Measurements from ENCODE around the gene ABTB2. TPM values are rescaled to one million over a fixed set of nuclear protein-coding genes. Genes with fewer than 3 reads are reported as not detected.
A peak's percentile ranks its signal among the peaks of the same experiment; 100 is the strongest.

ABTB2 gene
- total and polyA plus RNA-seq, 9 of the 15 experiments (the other 6 are each of a cell fraction or from before 2014, with no cell fraction given), result 0.03 to 0.18 (median 0.12) TPM; not detected in 2

DNA sequence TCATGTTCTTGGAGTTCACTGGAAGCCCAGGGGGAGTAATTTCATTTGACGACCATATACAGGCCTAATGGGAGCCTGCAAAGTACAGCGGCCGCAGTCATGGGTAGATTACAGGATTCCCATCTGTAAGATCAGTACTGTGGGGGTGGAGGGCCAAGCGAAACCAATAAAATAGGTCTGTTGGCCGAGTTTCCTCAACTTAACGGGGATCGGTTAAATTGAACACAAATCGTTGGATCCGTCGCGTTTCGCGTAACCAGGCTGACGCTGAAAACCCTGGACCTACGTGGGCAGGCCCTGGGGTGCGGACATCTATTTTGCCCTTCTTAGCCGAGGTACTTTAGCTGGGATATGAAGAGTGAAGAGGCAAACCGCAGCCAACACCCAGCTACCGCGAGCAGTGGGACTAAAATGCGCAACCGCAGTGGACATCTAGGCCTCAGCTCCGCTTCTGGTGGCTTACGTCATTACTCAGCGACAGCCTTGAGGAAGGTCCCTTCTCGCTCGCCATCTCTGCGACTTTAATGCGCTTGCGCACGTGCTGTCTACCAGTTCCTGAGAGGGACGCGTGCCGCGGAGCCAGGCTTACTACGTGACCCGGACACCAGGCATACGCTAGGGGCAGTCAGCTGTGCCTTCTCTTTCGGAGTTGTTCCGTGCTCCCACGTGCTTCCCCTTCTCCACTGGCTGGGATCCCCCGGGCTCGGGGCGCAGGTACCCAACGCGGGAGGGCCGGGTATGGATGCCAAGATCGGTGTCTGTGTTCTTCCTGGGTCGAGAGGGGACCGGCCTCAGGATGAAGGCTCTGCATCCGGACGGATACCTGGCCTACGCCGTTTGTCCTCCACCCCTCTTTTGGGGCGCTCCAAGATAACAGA lies 252.5 kb downstream of the ABTB2 start, which contains the start of gene NAT10 (continued):
- peak; percentile 93 for TF ChIP-seq POLR2B (IDR thresholded peaks at IDR 0.05; ENCODE audit: low read depth, partially characterized antibody)
- no peak for TF ChIP-seq NR3C1 (CRISPR knock-in tag; IDR thresholded peaks at IDR 0.05)
- no peak for TF ChIP-seq ZNF12 (CRISPR knock-in tag; IDR thresholded peaks at IDR 0.05)
- no peak for TF ChIP-seq ZNF354B (CRISPR knock-in tag; IDR thresholded peaks at IDR 0.05)
- TF ChIP-seq MEIS2 (IDR thresholded peaks at IDR 0.05; ENCODE audit: partially characterized antibody), result peak; percentile 71

GRCh38 chr11:34104680-34105078 lies 253.1 kb downstream of the ABTB2 start:
- Histone ChIP-seq H3K36me3 (ENCODE audit: control insufficient read depth, insufficient read depth, low read length) (peaks cover 64% of the 10 kb centered on the region), H3K4me2 (ENCODE audit: insufficient read depth, low read length) (peak overlapping the region; percentile 97), H3K4me3 (peak overlapping the region; percentile 83), H3K27me3 (ENCODE audit: control insufficient read depth in 2 of 2, insufficient read depth in 2 of 2, low read length in 2 of 2) (no peaks in the 10 kb centered on the region), H3K9me1 (ENCODE audit: control insufficient read depth, insufficient read depth, low read length) (no peaks in the 10 kb centered on the region), H2AFZ (ENCODE audit: low read depth, low read length) (peak overlapping the region; percentile 96), H3K27ac (ENCODE audit: extremely low read depth, low read depth, low read length) (peak overlapping the region; percentile 98), H4K20me1 (replicated peaks; ENCODE audit: control insufficient read depth, insufficient read depth, low read length) (no peaks in the 10 kb centered on the region), H3K4me1 (replicated peaks in 1 of 2; ENCODE audit: control insufficient read depth in 2 of 2, insufficient read depth in 2 of 2, low read length in 2 of 2) (peaks cover 0 to 6% of the 10 kb centered on the region in 2 experiments; a peak in 3 of 5 replicates), H3K9ac (ENCODE audit: insufficient read depth in 1 of 2, low read depth in 2 of 2, low read length in 2 of 2) (peak overlapping the region; percentile 92 to 93; a peak in 3 of 4 replicates), H3K79me2 (ENCODE audit: control insufficient read depth, insufficient read depth, low read length) (peaks cover 43% of the 10 kb centered on the region), H3K9me3 (replicated peaks; ENCODE audit: control insufficient read depth, insufficient read depth, low read depth, low read length) (no peaks in the 10 kb centered on the region)
- WGBS (ENCODE audit: insufficient coverage, low coverage, missing lambda C conversion rate), result 19% methylated on average over 6 of the region's 6 CpGs
- intact Hi-C loops (cut with micrococcal nuclease), result loop anchor here (2.0 kb wide), 1 partner anchor 52 kb away; no protein-coding TSS in a partner anchor
- CTCF ChIA-PET (ENCODE audit: low intra/inter-chr PET ratio), result no interaction called here
- in situ Hi-C loops (cut with MboI), result no loop called here
- DNase-seq (ENCODE audit: extremely low read depth in 1 of 4, low spot score in 3 of 4) (no peak), ATAC-seq (no peak), FAIRE-seq (no peak)
- POLR2A ChIA-PET, result interaction anchor here (0.5 to 2.4 kb wide), 22 partner anchors 9 to 114 kb away, joined by 3 to 14 read pairs (median 3); partner anchors contain the start of gene CAPRIN1
- BruUV-seq (replicated peaks), result no TSS peak
- TF ChIP-seq TCF7L2 (IDR thresholded peaks at IDR 0.05; ENCODE audit: low read depth, low read length) (no peak), ELF1 (tag; IDR thresholded peaks at IDR 0.05) (no peak), TEAD2 (tag; IDR thresholded peaks at IDR 0.05) (no peak), SP2 (IDR thresholded peaks at IDR 0.05; ENCODE audit: extremely low read depth, low read depth, low read length, poor library complexity, severe bottlenecking) (no peak), U2AF1 (optimal IDR thresholded peaks at IDR 0.05; ENCODE audit: low read depth, low read length) (no peak), PYGO2 (tag; IDR thresholded peaks at IDR 0.05) (no peak), MTA2 (IDR thresholded peaks at IDR 0.05; ENCODE audit: low read depth) (no peak), NFATC3 (IDR thresholded peaks at IDR 0.05) (0 out of 2 replicates have a peak, but pooled peaks have one; percentile 45), ZNF77 (CRISPR knock-in tag; IDR thresholded peaks at IDR 0.05) (no peak), ZFPM2 (CRISPR knock-in tag; IDR thresholded peaks at IDR 0.05) (no peak), HNRNPLL (IDR thresholded peaks at IDR 0.05; ENCODE audit: low read depth, low read length, poor library complexity, severe bottlenecking) (no peak), SNIP1 (IDR thresholded peaks at IDR 0.05; ENCODE audit: low read depth) (no peak), YY1 (IDR thresholded peaks at IDR 0.05; ENCODE audit: borderline replicate concordance in 1 of 3, control insufficient read depth in 1 of 3, extremely low read depth in 1 of 3, insufficient read depth in 3 of 3, insufficient read length in 1 of 3, insufficient replicate concordance in 2 of 3, low read depth in 1 of 3, low read length in 2 of 3) (no peak), ZNF561 (CRISPR knock-in tag; conservative IDR thresholded peaks at IDR 0.05) (no peak), ZNF644 (tag; IDR thresholded peaks at IDR 0.05; ENCODE audit: low read depth) (no peak)
- TF ChIP-seq, protein P1, sequence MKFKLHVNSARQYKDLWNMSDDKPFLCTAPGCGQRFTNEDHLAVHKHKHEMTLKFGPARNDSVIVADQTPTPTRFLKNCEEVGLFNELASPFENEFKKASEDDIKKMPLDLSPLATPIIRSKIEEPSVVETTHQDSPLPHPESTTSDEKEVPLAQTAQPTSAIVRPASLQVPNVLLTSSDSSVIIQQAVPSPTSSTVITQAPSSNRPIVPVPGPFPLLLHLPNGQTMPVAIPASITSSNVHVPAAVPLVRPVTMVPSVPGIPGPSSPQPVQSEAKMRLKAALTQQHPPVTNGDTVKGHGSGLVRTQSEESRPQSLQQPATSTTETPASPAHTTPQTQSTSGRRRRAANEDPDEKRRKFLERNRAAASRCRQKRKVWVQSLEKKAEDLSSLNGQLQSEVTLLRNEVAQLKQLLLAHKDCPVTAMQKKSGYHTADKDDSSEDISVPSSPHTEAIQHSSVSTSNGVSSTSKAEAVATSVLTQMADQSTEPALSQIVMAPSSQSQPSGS (CRISPR knock-in tag; IDR thresholded peaks at IDR 0.05), result no peak

Data from K562 (cell line).